ENCODE data around the gene LRRK2.

LRRK2 gene

DNA sequence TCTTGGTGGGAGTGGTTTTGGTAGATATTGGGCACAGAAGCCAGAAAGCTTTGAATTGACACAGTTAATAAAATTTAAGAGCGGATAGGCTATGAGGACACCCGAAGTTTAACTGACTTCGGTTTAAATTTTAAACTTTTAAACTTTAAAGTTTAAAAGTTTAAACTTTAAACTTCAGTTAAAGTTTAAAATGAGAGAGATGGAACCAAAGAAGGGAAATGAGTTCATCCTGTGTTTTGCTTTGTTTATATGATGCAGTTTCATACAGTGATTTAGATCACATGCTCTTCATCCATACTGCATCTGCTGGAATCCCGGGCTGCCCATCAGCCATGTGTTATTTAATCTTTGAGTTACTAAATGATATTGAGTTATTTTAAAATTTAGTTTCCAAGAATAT, 27.2 kb upstream of the LRRK2 start:
- H3K4me3 ChIP-seq (ENCODE audit: low read length) = no peak overlapping the region
- no peak overlapping the region for H3K4me2 ChIP-seq (ENCODE audit: low read length)
- H4K20me1 ChIP-seq (ENCODE audit: insufficient read depth, low read length) = no peaks in the 10 kb centered on the region
- no peaks in the 10 kb centered on the region for H3K79me2 ChIP-seq (ENCODE audit: low read length)
- TF ChIP-seq EZH2phosphoT487 (IDR thresholded peaks at IDR 0.05; ENCODE audit: low read depth) (no peak), CTCF (IDR thresholded peaks at IDR 0.05; ENCODE audit: low read depth, low read length) (no peak)
- H3K27ac ChIP-seq (ENCODE audit: low read length) = no peak overlapping the region
- H3K9ac ChIP-seq (ENCODE audit: low read length) = no peak overlapping the region
- no peaks in the 10 kb centered on the region for H3K27me3 ChIP-seq (ENCODE audit: low read depth, low read length)
- H3K9me3 ChIP-seq (ENCODE audit: insufficient read depth, low read length) = no peaks in the 10 kb centered on the region
- H2AFZ ChIP-seq (ENCODE audit: low read depth, low read length) = no peak overlapping the region
- peaks cover 13% of the 10 kb centered on the region for H3K4me1 ChIP-seq (ENCODE audit: low read length)
- no peaks in the 10 kb centered on the region for H3K36me3 ChIP-seq (replicated peaks; ENCODE audit: low read depth, low read length)

DNA sequence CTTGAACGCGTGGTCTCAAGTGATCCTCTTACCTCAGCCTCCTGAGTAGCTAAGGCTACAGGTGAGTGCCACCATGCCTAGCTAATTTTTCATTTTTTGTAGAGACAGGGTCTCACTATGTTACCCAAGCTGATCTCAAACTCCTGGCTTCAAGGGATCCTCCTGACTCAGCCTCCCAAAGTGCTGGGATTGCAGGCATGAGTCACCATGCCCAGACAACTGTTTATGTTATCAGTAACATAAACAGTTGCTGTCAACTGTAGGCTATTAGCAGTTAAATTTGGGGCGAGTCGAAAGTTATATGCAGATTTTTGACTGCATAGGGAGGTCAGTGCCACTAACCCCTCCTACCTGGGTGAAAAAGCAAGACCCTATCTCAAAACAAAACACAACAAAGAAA, 26.2 kb upstream of the LRRK2 start:
- Histone ChIP-seq H3K27me3 (ENCODE audit: low read depth, low read length) (no peaks in the 10 kb centered on the region), H2AFZ (ENCODE audit: low read depth, low read length) (no peak overlapping the region), H4K20me1 (ENCODE audit: insufficient read depth, low read length) (no peaks in the 10 kb centered on the region), H3K27ac (ENCODE audit: low read length) (no peak overlapping the region), H3K79me2 (ENCODE audit: low read length) (no peaks in the 10 kb centered on the region), H3K9me3 (ENCODE audit: insufficient read depth, low read length) (no peaks in the 10 kb centered on the region), H3K4me1 (ENCODE audit: low read length) (peaks cover 9% of the 10 kb centered on the region; the same call in 1 of the 2 replicates), H3K4me2 (ENCODE audit: low read length) (no peak overlapping the region), H3K36me3 (replicated peaks; ENCODE audit: low read depth, low read length) (no peaks in the 10 kb centered on the region), H3K4me3 (ENCODE audit: low read length) (no peak overlapping the region), H3K9ac (ENCODE audit: low read length) (no peak overlapping the region)
- TF ChIP-seq EZH2phosphoT487 (IDR thresholded peaks at IDR 0.05; ENCODE audit: low read depth) = no peak

DNA sequence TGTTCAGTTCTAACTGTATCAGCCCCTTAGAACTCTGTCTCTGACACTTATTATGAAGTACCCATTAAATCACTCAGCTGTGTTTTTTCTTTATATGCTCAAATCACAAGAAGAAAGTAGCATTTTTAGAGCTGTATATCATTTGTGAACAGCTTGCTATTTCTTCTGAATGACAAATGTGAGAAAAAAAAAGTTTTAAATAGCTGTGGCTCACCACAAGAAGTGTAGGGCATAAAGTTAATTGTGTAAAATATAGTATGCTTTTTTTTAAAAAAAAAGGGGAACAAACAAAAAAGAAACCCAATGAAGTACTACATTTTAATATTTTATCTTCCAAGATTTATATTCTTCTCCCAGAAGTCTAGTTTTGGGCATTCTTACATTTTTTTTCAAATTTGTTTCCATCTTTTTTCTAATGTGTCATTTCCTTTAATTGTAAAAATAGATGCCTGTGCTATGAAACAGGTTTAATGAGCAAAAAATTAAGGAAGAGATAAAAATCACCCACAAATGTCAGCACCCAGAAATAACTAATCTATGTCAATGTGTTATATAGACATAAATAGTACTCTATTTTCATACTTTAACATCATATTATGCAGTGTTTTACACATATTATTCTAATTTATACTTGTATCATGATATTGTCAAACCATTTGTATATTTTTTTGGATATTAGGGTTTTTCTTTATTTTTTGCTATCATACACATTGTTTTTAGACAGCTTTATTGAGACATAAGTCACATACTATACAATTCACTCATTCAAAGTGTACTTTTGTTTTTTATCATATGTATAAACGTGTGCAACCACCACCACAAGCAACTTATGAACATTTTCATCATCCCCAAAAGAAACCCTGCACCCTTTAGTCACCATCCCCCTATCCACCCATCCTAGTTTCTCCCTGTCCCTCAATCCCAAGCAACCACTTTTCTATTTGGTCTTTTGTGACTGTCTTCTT, 22.4 kb upstream of the LRRK2 start:
- no peaks in the 10 kb centered on the region for H3K27me3 ChIP-seq (ENCODE audit: low read depth, low read length)
- no peak for TF ChIP-seq CTCF (IDR thresholded peaks at IDR 0.05; ENCODE audit: low read depth, low read length)
- no peak for TF ChIP-seq EZH2phosphoT487 (IDR thresholded peaks at IDR 0.05; ENCODE audit: low read depth)
- H3K4me3 ChIP-seq (ENCODE audit: low read length) = no peak overlapping the region
- H3K4me1 ChIP-seq (ENCODE audit: low read length) = peaks cover 9% of the 10 kb centered on the region; the same call in 1 of the 2 replicates
- no peak overlapping the region for H3K27ac ChIP-seq (ENCODE audit: low read length)
- H3K9ac ChIP-seq (ENCODE audit: low read length) = no peak overlapping the region
- H2AFZ ChIP-seq (ENCODE audit: low read depth, low read length) = no peak overlapping the region
- H3K4me2 ChIP-seq (ENCODE audit: low read length) = no peak overlapping the region
- H3K9me3 ChIP-seq (ENCODE audit: insufficient read depth, low read length) = no peaks in the 10 kb centered on the region
- no peaks in the 10 kb centered on the region for H3K79me2 ChIP-seq (ENCODE audit: low read length)
- no peaks in the 10 kb centered on the region for H3K36me3 ChIP-seq (replicated peaks; ENCODE audit: low read depth, low read length)
- no peaks in the 10 kb centered on the region for H4K20me1 ChIP-seq (ENCODE audit: insufficient read depth, low read length)

GRCh38 chr12:40203060-40203430, 21.8 kb upstream of the LRRK2 start:
- H3K4me2 ChIP-seq (ENCODE audit: low read length) = no peak overlapping the region

More at GRCh38 chr12:40203060-40203430, 21.8 kb upstream of the LRRK2 start:
- no peak overlapping the region for H2AFZ ChIP-seq (ENCODE audit: low read depth, low read length)
- no peak overlapping the region for H3K4me3 ChIP-seq (ENCODE audit: low read length)
- H3K9me3 ChIP-seq (ENCODE audit: insufficient read depth, low read length) = no peaks in the 10 kb centered on the region
- H3K9ac ChIP-seq (ENCODE audit: low read length) = no peak overlapping the region
- no peak overlapping the region for H3K27ac ChIP-seq (ENCODE audit: low read length)
- TF ChIP-seq CTCF (IDR thresholded peaks at IDR 0.05; ENCODE audit: low read depth, low read length) = no peak
- H3K36me3 ChIP-seq (replicated peaks; ENCODE audit: low read depth, low read length) = peaks cover 4% of the 10 kb centered on the region
- no peaks in the 10 kb centered on the region for H3K27me3 ChIP-seq (ENCODE audit: low read depth, low read length)
- no peaks in the 10 kb centered on the region for H3K79me2 ChIP-seq (ENCODE audit: low read length)
- no peaks in the 10 kb centered on the region for H4K20me1 ChIP-seq (ENCODE audit: insufficient read depth, low read length)
- H3K4me1 ChIP-seq (ENCODE audit: low read length) = peaks cover 15% of the 10 kb centered on the region
